ENCODE measurements around the gene GLOD4. TPM values are rescaled to one million over a fixed set of nuclear protein-coding genes. Genes with fewer than 3 reads are reported as not detected.

GLOD4 gene
- total and polyA plus RNA-seq, 10 of the 15 experiments (the other 5 are each of a cell fraction or from before 2014, with no cell fraction given), result 40.8 to 107 (median 81.2) TPM

GRCh38 chr17:728911-729310 is 53.2 kb downstream of the GLOD4 start (continued):
- TF ChIP-seq, protein P1, sequence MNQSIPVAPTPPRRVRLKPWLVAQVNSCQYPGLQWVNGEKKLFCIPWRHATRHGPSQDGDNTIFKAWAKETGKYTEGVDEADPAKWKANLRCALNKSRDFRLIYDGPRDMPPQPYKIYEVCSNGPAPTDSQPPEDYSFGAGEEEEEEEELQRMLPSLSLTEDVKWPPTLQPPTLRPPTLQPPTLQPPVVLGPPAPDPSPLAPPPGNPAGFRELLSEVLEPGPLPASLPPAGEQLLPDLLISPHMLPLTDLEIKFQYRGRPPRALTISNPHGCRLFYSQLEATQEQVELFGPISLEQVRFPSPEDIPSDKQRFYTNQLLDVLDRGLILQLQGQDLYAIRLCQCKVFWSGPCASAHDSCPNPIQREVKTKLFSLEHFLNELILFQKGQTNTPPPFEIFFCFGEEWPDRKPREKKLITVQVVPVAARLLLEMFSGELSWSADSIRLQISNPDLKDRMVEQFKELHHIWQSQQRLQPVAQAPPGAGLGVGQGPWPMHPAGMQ (IDR thresholded peaks at IDR 0.05; ENCODE audit: borderline replicate concordance), result no peak
- TF ChIP-seq USF2 (IDR thresholded peaks at IDR 0.05; ENCODE audit: borderline replicate concordance, low read depth, low read length), result no peak

DNA sequence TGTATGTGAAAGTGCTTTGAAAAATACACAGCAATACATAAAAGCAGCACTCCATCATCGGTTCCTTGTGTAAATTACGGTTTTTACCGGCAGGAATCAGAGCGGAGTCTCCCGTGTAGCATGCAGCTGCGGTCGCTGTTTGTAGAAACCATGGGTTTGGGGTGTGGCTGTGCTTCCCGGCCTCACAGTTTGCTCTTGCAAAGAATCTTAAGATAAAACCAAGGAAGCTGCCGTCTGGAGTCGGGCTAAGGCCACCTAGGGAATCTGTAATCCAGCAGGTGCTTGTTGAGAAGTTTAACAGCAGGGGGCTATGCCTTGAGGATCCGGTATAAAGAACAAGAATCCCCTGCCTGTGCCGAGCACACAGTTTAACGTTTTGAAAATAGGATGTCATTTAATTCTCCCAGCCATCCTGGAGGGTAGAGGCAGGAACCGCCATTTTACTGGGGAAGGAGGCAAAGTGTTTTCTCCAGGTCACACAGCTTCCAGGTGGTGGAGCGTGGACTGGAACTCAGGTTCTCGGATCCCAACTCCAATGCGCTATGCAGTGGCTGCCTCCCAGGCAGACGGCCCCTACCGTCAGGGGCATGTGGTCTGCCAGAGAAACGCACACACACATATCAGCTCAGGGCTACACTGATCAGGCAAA is 55.7 kb downstream of the GLOD4 start:
- BruUV-seq (replicated peaks), result no TSS peak
- Histone ChIP-seq H3K4me3 (no peak overlapping the region), H3K9ac (ENCODE audit: control insufficient read depth, insufficient read depth, low read length) (no peak overlapping the region), H3K27me3 (replicated peaks in 1 of 2; ENCODE audit: control insufficient read depth in 2 of 2, insufficient read depth in 2 of 2, low read length in 1 of 2) (no peaks in the 10 kb centered on the region), H3K4me2 (ENCODE audit: control insufficient read depth, insufficient read depth) (no peak overlapping the region), H3K79me2 (ENCODE audit: control insufficient read depth, insufficient read depth, low read length) (no peaks in the 10 kb centered on the region), H3K4me1 (ENCODE audit: control insufficient read depth, insufficient read depth, low read length) (peaks cover 4% of the 10 kb centered on the region; the same call in 1 of the 2 replicates), H4K20me1 (ENCODE audit: control insufficient read depth, insufficient read depth) (no peaks in the 10 kb centered on the region), H3K9me3 (replicated peaks; ENCODE audit: control insufficient read depth, insufficient read depth, low read length) (no peaks in the 10 kb centered on the region), H2AFZ (ENCODE audit: control insufficient read depth, low read depth, low read length) (no peak overlapping the region), H3K36me3 (ENCODE audit: control insufficient read depth in 2 of 2, insufficient read depth in 2 of 2, low read length in 1 of 2) (no peaks in the 10 kb centered on the region), H3K27ac (ENCODE audit: control insufficient read depth, insufficient read depth) (no peak overlapping the region)
- FAIRE-seq, result no peak
- intact Hi-C loops (cut with micrococcal nuclease; ENCODE audit: unreplicated experiment), result no loop called here
- ChIA-PET POLR2A (no interaction called here), CTCF (no interaction called here), RAD21 (ENCODE audit: unreplicated experiment) (no interaction called here), SMC1A (ENCODE audit: uncharacterized antibody, unreplicated experiment) (no interaction called here)
- WGBS (ENCODE audit: insufficient coverage, insufficient replicate concordance, low lambda C conversion rate, missing lambda C conversion rate), result 89% methylated on average over 20 of the region's 20 CpGs
- in situ Hi-C loops (cut with MboI), result no loop called here
- DNase-seq (ENCODE audit: low read depth, low spot score), result no peak
- ATAC-seq, result no peak
- no peak for TF ChIP-seq CHD1 (IDR thresholded peaks at IDR 0.05; ENCODE audit: low read depth, low read length)
- TF ChIP-seq TARDBP (IDR thresholded peaks at IDR 0.05; ENCODE audit: borderline replicate concordance), result no peak
- no peak for TF ChIP-seq HDAC6 (IDR thresholded peaks at IDR 0.05; ENCODE audit: unreplicated experiment)
- no peak for TF ChIP-seq E2F4 (IDR thresholded peaks at IDR 0.05; ENCODE audit: low read depth, low read length)
- no peak for TF ChIP-seq HSF1 (IDR thresholded peaks at IDR 0.05; ENCODE audit: low read depth, low read length)
- no peak for TF ChIP-seq MTA3 (IDR thresholded peaks at IDR 0.05; ENCODE audit: borderline replicate concordance, low read length)

Measured in GM12878 (cell line).